ENCODE results near the gene MMS19.
"Not testable (repeated sequence)": the region's sequence is repeated elsewhere in the genome, so short reads cannot be mapped to it uniquely, and the experiment has no call there.

Gene MMS19

DNA sequence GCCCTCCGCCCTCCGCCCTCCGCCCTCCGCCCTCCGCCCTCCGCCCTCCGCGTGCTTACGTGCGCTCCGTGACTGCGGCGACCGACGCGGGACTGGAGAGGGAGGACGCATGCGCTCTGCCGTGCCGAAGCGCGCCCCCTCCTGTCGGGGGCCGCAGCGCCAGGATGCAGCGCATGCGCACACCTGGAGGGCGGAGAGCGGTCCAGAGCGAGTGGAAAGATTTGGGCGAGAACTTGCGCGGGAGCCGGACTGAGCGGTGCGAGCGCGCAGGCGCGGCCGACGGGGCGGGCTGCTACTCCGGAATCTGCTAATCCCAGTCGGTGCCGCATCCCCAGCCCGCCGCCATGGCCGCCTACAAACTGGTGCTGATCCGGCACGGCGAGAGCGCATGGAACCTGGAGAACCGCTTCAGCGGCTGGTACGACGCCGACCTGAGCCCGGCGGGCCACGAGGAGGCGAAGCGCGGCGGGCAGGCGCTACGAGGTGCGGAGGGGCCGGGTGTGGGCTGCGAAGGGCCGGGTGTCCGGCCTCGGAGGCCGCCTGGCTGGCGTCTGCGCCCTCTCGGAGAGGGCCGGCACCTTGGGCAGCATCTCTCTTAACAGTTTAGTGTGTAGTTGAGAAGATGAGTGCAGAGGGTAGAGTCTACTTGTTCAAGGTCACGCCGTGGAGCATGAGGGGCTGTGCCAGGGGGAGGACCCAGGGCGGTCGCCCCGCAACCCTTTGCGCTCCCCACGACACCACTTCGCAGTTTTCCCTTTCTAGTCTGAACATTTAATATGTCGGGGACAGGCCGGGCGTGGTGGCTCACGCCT, 72.1 kb downstream of the MMS19 start, which contains the start of gene PGAM1:
Gene PGAM1 (plus strand): TSS at position 228 of the 812 bp plus-strand sequence. CDS start 117 bp downstream, at position 345.
- ATAC-seq: peak; percentile 69 to 71

DNA sequence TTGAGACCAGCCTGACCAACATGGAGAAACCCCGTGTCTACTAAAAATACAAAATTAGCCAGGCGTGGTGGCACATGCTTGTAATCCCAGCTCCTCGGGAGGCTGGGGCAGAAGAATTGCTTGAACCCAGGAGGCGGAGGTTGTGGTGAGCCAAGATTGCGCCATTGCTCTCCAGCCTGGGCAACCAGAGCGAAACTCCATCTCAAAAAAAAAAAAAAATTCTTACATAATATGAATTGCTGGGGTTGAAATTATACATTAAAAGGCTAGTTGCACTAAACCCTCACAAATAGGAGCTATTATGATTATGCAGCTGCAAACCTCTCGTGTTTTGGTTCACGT, 74.5 kb downstream of the MMS19 start:
- not testable (repeated sequence) for ATAC-seq

DNA sequence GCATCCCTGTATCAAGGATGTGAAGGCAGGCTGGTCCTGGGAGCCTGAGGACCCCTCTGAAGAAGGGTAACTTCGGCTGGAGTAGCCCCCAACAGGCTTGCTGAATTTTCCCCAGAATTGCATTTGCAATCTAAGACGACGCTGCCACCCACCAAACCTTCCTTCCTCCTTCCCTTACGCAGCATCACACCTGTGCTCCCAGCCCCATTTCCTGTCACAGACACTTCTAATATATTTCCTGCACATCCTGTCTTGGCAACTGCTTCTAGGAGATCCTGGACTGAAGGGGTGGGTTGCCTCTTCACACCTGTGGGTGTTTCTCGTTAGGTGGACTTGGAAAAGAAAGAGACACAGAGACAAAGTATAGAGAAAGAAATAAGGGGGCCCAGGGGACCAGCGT, 81.7 kb downstream of the MMS19 start:
- no peak for ATAC-seq

DNA sequence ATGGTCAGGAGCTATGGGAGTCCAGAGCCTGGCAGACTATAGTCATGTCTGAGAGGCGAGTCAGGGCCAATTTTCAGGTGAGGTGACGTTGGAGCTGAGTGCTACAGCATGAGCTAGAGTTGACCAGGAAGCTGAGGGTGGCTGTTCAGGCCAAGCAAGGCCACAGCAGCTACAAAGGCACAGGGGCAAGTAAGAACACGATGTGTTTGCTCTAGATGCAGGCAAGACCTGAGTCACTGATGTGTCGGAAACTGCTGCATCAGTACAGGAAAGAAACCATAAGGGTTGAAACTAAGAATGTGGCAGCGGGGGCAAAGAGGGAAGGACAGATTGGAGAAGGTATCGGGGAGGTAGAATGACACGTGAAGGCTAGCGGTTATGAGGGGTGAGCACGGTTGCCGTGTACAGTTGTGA, 85.3 kb downstream of the MMS19 start:
- peak; percentile 77 to 78 for ATAC-seq

DNA sequence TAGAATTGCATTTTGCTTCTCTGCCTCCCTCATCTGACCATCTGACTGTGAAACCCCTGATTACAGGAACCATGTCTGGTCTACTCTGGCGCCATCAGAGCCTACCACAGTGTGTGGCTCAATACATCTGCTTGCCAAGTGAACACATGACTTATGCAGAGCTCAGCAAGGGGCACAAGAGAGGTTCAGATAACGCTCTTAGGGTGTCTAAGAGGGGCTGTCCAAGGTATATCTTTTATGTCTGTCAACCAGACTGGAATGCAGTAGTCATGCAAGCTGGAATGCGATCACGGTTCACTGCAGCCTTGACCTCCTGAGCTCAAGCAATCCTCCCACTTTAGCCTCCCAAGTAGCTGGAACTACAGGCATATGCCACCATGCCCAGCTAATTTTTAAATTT, 86.8 kb downstream of the MMS19 start:
- no peak for ATAC-seq

DNA sequence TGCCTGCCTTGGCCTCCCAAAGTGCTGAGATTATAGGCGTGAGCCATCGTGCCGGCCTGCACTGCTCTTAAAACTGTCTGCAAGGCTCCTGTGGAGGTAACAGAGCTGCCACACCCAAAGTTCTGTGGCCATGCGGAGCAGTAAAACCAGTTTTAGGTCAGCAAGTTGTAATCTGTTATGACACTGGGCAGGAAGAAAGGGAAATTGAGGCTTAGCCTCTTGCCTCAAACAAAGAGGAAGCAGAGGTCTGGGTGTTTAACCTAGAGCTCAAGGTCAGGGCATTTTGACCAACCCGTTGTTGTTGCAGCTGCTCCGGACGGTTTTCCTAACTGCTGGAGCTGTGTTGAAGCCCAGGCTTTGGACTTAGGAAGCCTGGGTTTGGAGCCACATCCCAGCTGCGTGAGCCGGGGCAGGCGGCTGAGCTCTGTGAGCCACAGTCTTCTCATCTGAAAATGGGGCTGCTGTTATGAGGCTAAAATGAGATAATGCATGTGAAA, 89.7 kb downstream of the MMS19 start:
- no peak for ATAC-seq

Data from activated CD4-positive, CD25-positive, alpha-beta regulatory T cell treated with anti-CD3 and anti-CD28 coated beads, Interleukin-2, amount 50 U/mL, for 24 hours (primary cell).